AG09309 (cell line): ENCODE measurements around the gene ZNF396.

ENCODE experiments used
- DNase-seq: peaks from one replicate; pipeline ENCODE4 v3.0.0-alpha.2; 2010; ENCODE audit warnings: low read depth
- H3K4me3 ChIP-seq: 2 replicates; pipeline ENCODE4 v1.5.1; 2011; ENCODE audit warnings: mild to moderate bottlenecking, low read depth, low read length, moderate library complexity; ENCODE audit not compliant: control insufficient read depth
- TF ChIP-seq, protein P1 (sequence below): IDR thresholded peaks from 2 replicates; pipeline ENCODE4 v1.5.1; 2011; ENCODE audit warnings: mild to moderate bottlenecking, low read depth, low read length, inconsistent platforms; ENCODE audit not compliant: insufficient read depth, control insufficient read depth; ENCODE audit errors: missing control alignments

The ZNF396 gene

GRCh38 chr18:35376742-35377695 is at the start of gene ZNF396:
ZNF396 (minus strand) TSS chr18:35377337; CDS start chr18:35374292, 3,045 bp downstream.
- no peak for DNase-seq
- TF ChIP-seq, protein P1, sequence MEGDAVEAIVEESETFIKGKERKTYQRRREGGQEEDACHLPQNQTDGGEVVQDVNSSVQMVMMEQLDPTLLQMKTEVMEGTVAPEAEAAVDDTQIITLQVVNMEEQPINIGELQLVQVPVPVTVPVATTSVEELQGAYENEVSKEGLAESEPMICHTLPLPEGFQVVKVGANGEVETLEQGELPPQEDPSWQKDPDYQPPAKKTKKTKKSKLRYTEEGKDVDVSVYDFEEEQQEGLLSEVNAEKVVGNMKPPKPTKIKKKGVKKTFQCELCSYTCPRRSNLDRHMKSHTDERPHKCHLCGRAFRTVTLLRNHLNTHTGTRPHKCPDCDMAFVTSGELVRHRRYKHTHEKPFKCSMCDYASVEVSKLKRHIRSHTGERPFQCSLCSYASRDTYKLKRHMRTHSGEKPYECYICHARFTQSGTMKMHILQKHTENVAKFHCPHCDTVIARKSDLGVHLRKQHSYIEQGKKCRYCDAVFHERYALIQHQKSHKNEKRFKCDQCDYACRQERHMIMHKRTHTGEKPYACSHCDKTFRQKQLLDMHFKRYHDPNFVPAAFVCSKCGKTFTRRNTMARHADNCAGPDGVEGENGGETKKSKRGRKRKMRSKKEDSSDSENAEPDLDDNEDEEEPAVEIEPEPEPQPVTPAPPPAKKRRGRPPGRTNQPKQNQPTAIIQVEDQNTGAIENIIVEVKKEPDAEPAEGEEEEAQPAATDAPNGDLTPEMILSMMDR: no peak
- peak within 1 kb of the TSS; percentile 73 for H3K4me3 ChIP-seq

- TF ChIP-seq, protein P1: no peak
- H3K4me3 ChIP-seq: no peak overlapping the region
- no peak for DNase-seq
Observed at GRCh38 chr18:35426786-35427185, 49.6 kb upstream of the ZNF396 start.

DNA sequence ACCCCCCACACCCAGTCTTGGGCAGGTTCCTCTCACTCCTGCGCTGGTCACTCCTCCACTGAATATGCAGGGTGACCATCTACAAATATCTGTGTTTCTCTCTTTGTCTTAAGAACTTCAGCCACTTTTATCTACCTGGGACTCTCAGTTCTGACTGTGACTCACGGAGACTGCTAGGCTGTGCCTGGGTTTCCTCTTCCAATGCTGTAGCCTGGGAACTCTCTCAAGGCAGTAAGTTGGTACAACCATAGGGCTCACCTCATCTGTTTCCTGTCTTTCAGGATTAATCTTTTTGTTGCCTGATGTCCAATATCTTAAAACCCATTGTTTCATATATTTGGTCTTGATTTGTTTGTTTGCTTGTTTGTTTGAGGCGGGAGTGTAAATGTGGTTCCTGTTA is 47.2 kb upstream of the ZNF396 start:
- H3K4me3 ChIP-seq: no peak overlapping the region
- no peak for DNase-seq
- TF ChIP-seq, protein P1: no peak

- no peak overlapping the region for H3K4me3 ChIP-seq
- TF ChIP-seq, protein P1: no peak
- no peak for DNase-seq
Observed at GRCh38 chr18:35422237-35422636, 45.1 kb upstream of the ZNF396 start.

DNA sequence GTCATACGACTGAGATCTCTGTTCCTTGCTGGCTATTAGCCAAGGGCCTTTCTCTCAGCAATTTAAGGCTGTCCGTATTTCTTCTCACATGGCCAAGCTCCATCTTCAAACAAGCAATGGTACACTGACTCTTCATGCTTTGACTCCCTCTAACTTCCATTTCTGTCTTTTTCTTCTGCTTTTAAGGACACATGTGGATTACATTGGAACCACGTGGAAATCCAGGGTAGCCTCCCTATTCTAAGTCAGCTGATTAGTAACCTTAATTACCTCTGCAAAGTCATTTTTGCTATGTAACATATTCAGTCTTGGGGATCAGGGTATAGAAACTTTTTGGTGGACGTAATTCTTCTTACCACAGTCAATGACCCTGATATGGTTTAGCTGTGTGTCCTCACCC is 41.5 kb upstream of the ZNF396 start:
- H3K4me3 ChIP-seq: no peak overlapping the region
- TF ChIP-seq, protein P1: no peak
- no peak for DNase-seq

DNA sequence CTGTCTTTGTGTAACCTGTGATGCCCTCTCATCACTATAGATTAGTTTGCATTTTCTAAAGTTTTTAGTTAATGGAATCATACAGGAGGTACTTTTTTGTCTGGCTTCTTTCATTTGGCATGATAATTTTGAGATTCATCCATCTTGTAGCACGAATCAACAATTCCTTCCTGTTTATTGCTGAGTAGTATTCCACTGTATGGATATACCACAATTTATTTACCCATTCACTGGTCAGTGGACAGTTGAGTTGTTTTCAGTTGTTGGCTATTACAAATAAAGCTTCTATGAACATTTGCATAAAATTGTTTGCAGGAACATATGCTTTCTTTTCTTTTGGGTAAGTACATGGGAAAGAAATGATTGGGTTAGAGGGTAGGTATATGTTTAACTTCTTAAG is 40.1 kb upstream of the ZNF396 start:
- DNase-seq: no peak
- H3K4me3 ChIP-seq: no peak overlapping the region
- TF ChIP-seq, protein P1: no peak
